Effector memory CD8-positive, alpha-beta T cell (primary cell): ENCODE measurements around the gene TACC2.

Experiments used
- ATAC-seq: fragments of 150-1000 bp; cut with Tn5 transposase; replicated peaks from 2 replicates; pipeline ENCODE4 v1.10.0; 2021; ENCODE audit warnings: mild to moderate bottlenecking, moderate library complexity
- DNase-seq, 3 experiments: peaks; one replicate each; pipeline ENCODE4 v3.0.0; 2021
- H3K27ac Mint-ChIP-seq, 2 donors: one replicate each; pipeline ENCODE4 v1.8.0; 2022; ENCODE audit warnings: mild to moderate bottlenecking in 2 of 2, mixed read lengths in 2 of 2, moderate library complexity in 2 of 2
- H3K27me3 Mint-ChIP-seq, 2 donors: one replicate each; pipeline ENCODE4 v1.8.0; 2022; ENCODE audit warnings: mixed read lengths in 2 of 2
- H3K36me3 Mint-ChIP-seq: one replicate; pipeline ENCODE4 v1.8.0; 2022; ENCODE audit warnings: mild to moderate bottlenecking, moderate library complexity, mixed read lengths; ENCODE audit not compliant: insufficient read depth
- H3K4me1 Mint-ChIP-seq, 2 donors: one replicate each; pipeline ENCODE4 v1.8.0; 2022; ENCODE audit warnings: low read depth in 2 of 2, mixed read lengths in 2 of 2
- H3K4me3 Mint-ChIP-seq, 2 donors: one replicate each; pipeline ENCODE4 v1.8.0; 2022; ENCODE audit warnings: mild to moderate bottlenecking in 2 of 2, mixed read lengths in 2 of 2, moderate library complexity in 2 of 2
- H3K9me3 Mint-ChIP-seq, 2 donors: one replicate each; pipeline ENCODE4 v1.8.0; 2022; ENCODE audit warnings: mixed read lengths in 2 of 2

TACC2 gene

GRCh38 chr10:122141821-122142640 is 153.1 kb downstream of the TACC2 start:
- Mint-ChIP-seq H3K4me1 (peaks cover 0 to 3% of the 10 kb centered on the region in 2 donors), H3K4me3 (no peak overlapping the region), H3K9me3 (peaks cover 0 to 2% of the 10 kb centered on the region in 2 donors), H3K27me3 (peaks cover 6 to 11% of the 10 kb centered on the region in 2 donors), H3K36me3 (no peaks in the 10 kb centered on the region), H3K27ac (no peak overlapping the region)
- DNase-seq, result no peak
- no peak for ATAC-seq

GRCh38 chr10:122142641-122143237 is 153.8 kb downstream of the TACC2 start:
- H3K27ac Mint-ChIP-seq, result no peak overlapping the region
- no peak overlapping the region for H3K4me3 Mint-ChIP-seq
- no peak for ATAC-seq
- H3K4me1 Mint-ChIP-seq, result peaks cover 0 to 3% of the 10 kb centered on the region in 2 donors
- peaks cover 0 to 2% of the 10 kb centered on the region in 2 donors for H3K9me3 Mint-ChIP-seq
- peak in 1 of 3 experiments; percentile 6 for DNase-seq
- H3K36me3 Mint-ChIP-seq, result no peaks in the 10 kb centered on the region
- H3K27me3 Mint-ChIP-seq, result peaks cover 6 to 11% of the 10 kb centered on the region in 2 donors

- Mint-ChIP-seq H3K27ac (no peak overlapping the region), H3K4me3 (no peak overlapping the region), H3K9me3 (peaks cover 0 to 2% of the 10 kb centered on the region in 2 donors), H3K36me3 (no peaks in the 10 kb centered on the region), H3K27me3 (peaks cover 6 to 11% of the 10 kb centered on the region in 2 donors), H3K4me1 (peaks cover 0 to 3% of the 10 kb centered on the region in 2 donors)
- no peak for ATAC-seq
- no peak for DNase-seq
These were observed 154.4 kb downstream of the TACC2 start for GRCh38 chr10:122143238-122143841.

GRCh38 chr10:122144199-122144598 is 155.2 kb downstream of the TACC2 start:
- Mint-ChIP-seq H3K4me3 (no peak overlapping the region), H3K4me1 (peaks cover 0 to 3% of the 10 kb centered on the region in 2 donors), H3K27me3 (peaks cover 6 to 11% of the 10 kb centered on the region in 2 donors), H3K9me3 (peaks cover 0 to 2% of the 10 kb centered on the region in 2 donors), H3K27ac (no peak overlapping the region), H3K36me3 (no peaks in the 10 kb centered on the region)
- no peak for DNase-seq
- ATAC-seq, result no peak

GRCh38 chr10:122145113-122145512 is 156.2 kb downstream of the TACC2 start:
- Mint-ChIP-seq H3K9me3 (peaks cover 0 to 2% of the 10 kb centered on the region in 2 donors), H3K4me1 (peaks cover 0 to 3% of the 10 kb centered on the region in 2 donors), H3K36me3 (no peaks in the 10 kb centered on the region), H3K27me3 (peaks cover 6 to 12% of the 10 kb centered on the region in 2 donors), H3K4me3 (no peak overlapping the region), H3K27ac (no peak overlapping the region)
- ATAC-seq (no peak), DNase-seq (no peak)

- no peak for ATAC-seq
- H3K27ac Mint-ChIP-seq, result no peak overlapping the region
- H3K9me3 Mint-ChIP-seq, result peaks cover 0 to 2% of the 10 kb centered on the region in 2 donors
- peaks cover 0 to 3% of the 10 kb centered on the region in 2 donors for H3K4me1 Mint-ChIP-seq
- peaks cover 8 to 21% of the 10 kb centered on the region in 2 donors for H3K27me3 Mint-ChIP-seq
- no peaks in the 10 kb centered on the region for H3K36me3 Mint-ChIP-seq
- no peak for DNase-seq
- H3K4me3 Mint-ChIP-seq, result no peak overlapping the region
These were observed 158.7 kb downstream of the TACC2 start for GRCh38 chr10:122147663-122148062.

GRCh38 chr10:122148876-122149560 is 160.1 kb downstream of the TACC2 start:
- H3K27me3 Mint-ChIP-seq, result peaks cover 14 to 29% of the 10 kb centered on the region in 2 donors
- H3K36me3 Mint-ChIP-seq, result no peaks in the 10 kb centered on the region
- DNase-seq, result no peak
- H3K4me3 Mint-ChIP-seq, result no peak overlapping the region
- peaks cover 0 to 2% of the 10 kb centered on the region in 2 donors for H3K9me3 Mint-ChIP-seq
- H3K4me1 Mint-ChIP-seq, result no peaks in the 10 kb centered on the region
- no peak for ATAC-seq
- no peak overlapping the region for H3K27ac Mint-ChIP-seq

- Mint-ChIP-seq H3K4me1 (no peaks in the 10 kb centered on the region), H3K27me3 (peaks cover 18 to 34% of the 10 kb centered on the region in 2 donors), H3K27ac (no peak overlapping the region), H3K4me3 (no peak overlapping the region), H3K36me3 (no peaks in the 10 kb centered on the region), H3K9me3 (peaks cover 0 to 2% of the 10 kb centered on the region in 2 donors)
- ATAC-seq (no peak), DNase-seq (no peak)
These were observed 160.9 kb downstream of the TACC2 start for GRCh38 chr10:122149561-122150505.

GRCh38 chr10:122151121-122151694 is 162.2 kb downstream of the TACC2 start:
- ATAC-seq (no peak), DNase-seq (no peak)
- no peaks in the 10 kb centered on the region for H3K9me3 Mint-ChIP-seq
- H3K27me3 Mint-ChIP-seq, result peaks cover 18 to 37% of the 10 kb centered on the region in 2 donors
- no peak overlapping the region for H3K27ac Mint-ChIP-seq
- no peaks in the 10 kb centered on the region for H3K36me3 Mint-ChIP-seq
- no peak overlapping the region for H3K4me3 Mint-ChIP-seq
- H3K4me1 Mint-ChIP-seq, result no peaks in the 10 kb centered on the region

- H3K36me3 Mint-ChIP-seq, result no peaks in the 10 kb centered on the region
- H3K27ac Mint-ChIP-seq, result no peak overlapping the region
These were observed 163.6 kb downstream of the TACC2 start for GRCh38 chr10:122152544-122152943.

GRCh38 chr10:122154031-122154544 is 165.1 kb downstream of the TACC2 start:
- no peaks in the 10 kb centered on the region for H3K4me1 Mint-ChIP-seq
- H3K9me3 Mint-ChIP-seq, result no peaks in the 10 kb centered on the region
- H3K27me3 Mint-ChIP-seq, result peaks cover 40 to 63% of the 10 kb centered on the region in 2 donors
- H3K4me3 Mint-ChIP-seq, result no peak overlapping the region
- no peak overlapping the region for H3K27ac Mint-ChIP-seq
- no peaks in the 10 kb centered on the region for H3K36me3 Mint-ChIP-seq
- ATAC-seq, result no peak
- no peak for DNase-seq

More at GRCh38 chr10:122152544-122152943, 163.6 kb downstream of the TACC2 start:
- ATAC-seq (no peak), DNase-seq (no peak)
- H3K4me3 Mint-ChIP-seq, result no peak overlapping the region
- H3K27me3 Mint-ChIP-seq, result peaks cover 30 to 50% of the 10 kb centered on the region in 2 donors
- H3K4me1 Mint-ChIP-seq, result no peaks in the 10 kb centered on the region
- H3K9me3 Mint-ChIP-seq, result no peaks in the 10 kb centered on the region
